GM12892 (cell line): Measurements from ENCODE around the gene OR10V1.

Experiments
- POLR2A ChIP-seq: IDR thresholded peaks from 2 replicates; pipeline ENCODE4 v1.6.1; 2011; ENCODE audit warnings: low read depth, low read length, control low read depth
- POLR2AphosphoS5 ChIP-seq: IDR thresholded peaks from 2 replicates; pipeline ENCODE4 v1.6.1; 2011; ENCODE audit warnings: low read depth, low read length, control low read depth
- TAF1 ChIP-seq: IDR thresholded peaks from 2 replicates; pipeline ENCODE4 v1.6.1; 2011; ENCODE audit warnings: low read depth, mild to moderate bottlenecking, control low read depth, low read length, borderline replicate concordance

DNA sequence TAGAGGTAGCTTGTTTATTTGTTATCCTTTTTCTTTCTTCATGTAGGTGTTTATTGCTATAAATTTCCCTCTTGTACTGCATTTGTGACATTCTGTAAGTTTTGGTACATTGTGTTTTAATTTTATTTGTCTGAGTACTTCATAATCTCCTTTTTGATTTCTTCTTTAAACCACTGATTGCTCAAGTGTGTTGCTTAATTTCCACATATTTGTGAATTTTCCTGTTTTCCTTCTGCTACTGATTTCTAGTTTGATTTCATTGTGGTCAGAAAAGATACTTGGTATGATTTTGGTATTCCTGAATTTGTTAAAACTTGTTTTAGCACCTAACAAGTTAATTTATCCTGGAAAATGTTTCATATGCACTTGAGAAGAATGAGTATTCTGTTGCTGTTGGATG is 15.1 kb downstream of the OR10V1 start:
- TF ChIP-seq POLR2AphosphoS5: no peak
- no peak for TF ChIP-seq POLR2A
- TF ChIP-seq TAF1: no peak
